K562 (cell line): ENCODE measurements around the gene KCNK7. TPM values are rescaled to one million over a fixed set of nuclear protein-coding genes. Genes with fewer than 3 reads are reported as not detected.

Experiments
- CBX1 ChIP-seq: sonication (generic); IDR thresholded peaks from 2 replicates; pipeline ENCODE4 v1.6.1; 2016; ENCODE audit warnings: antibody characterized with exemption, low read depth, mild to moderate bottlenecking
- HMG20B ChIP-seq: fragments of 250-450 bp; sonication (Bioruptor Pico); IDR thresholded peaks from 2 replicates; pipeline ENCODE4 v1.5.0; 2021; ENCODE audit warnings: mild to moderate bottlenecking
- HNRNPUL1 ChIP-seq: fragments of 200-400 bp; formaldehyde crosslinking; IDR thresholded peaks from 2 replicates; pipeline ENCODE4 v1.6.1; 2017; ENCODE audit warnings: low read length
- NFE2L1 ChIP-seq: fragments of 450-650 bp; IDR thresholded peaks from 2 replicates; pipeline ENCODE4 v1.6.1; 2016; ENCODE audit warnings: missing genetic modification characterization, low read depth, mild to moderate bottlenecking, missing compliant biosample characterization, moderate library complexity, borderline replicate concordance
- NR2C1 ChIP-seq, 2 experiments: fragments of 450-650 bp; IDR thresholded peaks; 2 replicates each; pipeline ENCODE4 v1.6.1; 2017; ENCODE audit warnings: mild to moderate bottlenecking in 2 of 2, antibody characterized with exemption in 1 of 2, inconsistent platforms in 1 of 2, missing compliant biosample characterization in 1 of 2, missing genetic modification characterization in 1 of 2
- RBFOX2 ChIP-seq: fragments of 200-400 bp; formaldehyde crosslinking; IDR thresholded peaks from 2 replicates; pipeline ENCODE4 v1.6.1; 2017; ENCODE audit warnings: low read depth, mild to moderate bottlenecking, low read length, moderate library complexity
- RBM15 ChIP-seq: fragments of 200-400 bp; formaldehyde crosslinking; IDR thresholded peaks from 2 replicates; pipeline ENCODE4 v1.6.1; 2018; ENCODE audit warnings: mild to moderate bottlenecking, low read length, moderate library complexity; ENCODE audit not compliant: insufficient read depth
- SMAD1 ChIP-seq: fragments of 150-350 bp; IDR thresholded peaks from 2 replicates; pipeline ENCODE4 v1.6.1; 2014; ENCODE audit warnings: low read length, low read depth; ENCODE audit not compliant: partially characterized antibody
- SOX6 ChIP-seq: fragments of 450-650 bp; IDR thresholded peaks from 2 replicates; pipeline ENCODE4 v1.6.1; 2014; ENCODE audit warnings: mild to moderate bottlenecking
- ZC3H8 ChIP-seq: fragments of 450-650 bp; IDR thresholded peaks from 2 replicates; pipeline ENCODE4 v1.6.1; 2017
- ZNF165 ChIP-seq: fragments of 250-450 bp; sonication (Bioruptor Pico); IDR thresholded peaks from 2 replicates; pipeline ENCODE4 v1.4.0; 2020; ENCODE audit warnings: borderline replicate concordance
- ZNF184 ChIP-seq: sonication (generic); formaldehyde crosslinking; IDR thresholded peaks from 2 replicates; pipeline ENCODE4 v1.5.0; 2020; ENCODE audit warnings: missing genetic modification reagents
- ZNF232 ChIP-seq: sonication (generic); formaldehyde crosslinking; IDR thresholded peaks from 2 replicates; pipeline ENCODE4 v1.8.0; 2022; ENCODE audit warnings: mild to moderate bottlenecking, missing genetic modification reagents
- ZNF253 ChIP-seq: fragments of 250-450 bp; sonication (Bioruptor Pico); conservative IDR thresholded peaks from 2 replicates; pipeline ENCODE4 v1.6.1; 2021; ENCODE audit warnings: mild to moderate bottlenecking
- polyA plus RNA-seq, 8 experiments: library from polyadenylated mRNA; depleted of rRNA in 4 of 8; stranded (reverse) in 5 of 8; unstranded in 3 of 8; fragments of >200 nt; fragmentation: Nextera tagmentation in 2 of 8; fragmentation: Illumina TruSeq in 1 of 8; extraction: Ambion mirVana in 2 of 8; extraction: Trizol in 1 of 8; gene quantifications; 2 replicates each; pipeline versions ENCODE4 v1.2.1 to v1.2.3, GENCODE V29; 2011 to 2014; ENCODE audit warnings: inconsistent platforms in 1 of 8, missing spikeins in 1 of 8
- total RNA-seq, 7 experiments: library from RNA; depleted of rRNA in 6 of 7; stranded (reverse); fragments of >200 nt in 6 of 7; fragmentation: Illumina TruSeq in 2 of 7; extraction: Trizol in 2 of 7; gene quantifications; 2 replicates each; pipeline versions ENCODE4 v1.2.1 to v1.2.3, GENCODE V29; 2011 to 2021; ENCODE audit warnings: low replicate concordance in 1 of 7
- TF ChIP-seq, protein P1 (sequence below): fragments of 450-650 bp; IDR thresholded peaks from 2 replicates; pipeline ENCODE4 v1.6.1; 2014; ENCODE audit warnings: low read depth, mild to moderate bottlenecking, moderate library complexity, borderline replicate concordance
- TF ChIP-seq, protein P2 (sequence below): fragments of 450-650 bp; IDR thresholded peaks from 2 replicates; pipeline ENCODE4 v1.6.1; 2017; ENCODE audit warnings: antibody characterized with exemption, mild to moderate bottlenecking
- TF ChIP-seq, protein P3 (sequence below): fragments of 450-650 bp; IDR thresholded peaks from 2 replicates; pipeline ENCODE4 v1.6.1; 2016; ENCODE audit warnings: borderline replicate concordance
- TF ChIP-seq, protein P4 (sequence below): fragments of 450-650 bp; formaldehyde crosslinking; IDR thresholded peaks from 2 replicates; pipeline ENCODE4 v1.4.0; 2020; ENCODE audit warnings: mild to moderate bottlenecking, moderate library complexity

KCNK7 gene
- total and polyA plus RNA-seq, 9 of the 15 experiments (the other 6 are each of a cell fraction or from before 2014, with no cell fraction given): 0.07 to 0.40 TPM; not detected in 7

DNA sequence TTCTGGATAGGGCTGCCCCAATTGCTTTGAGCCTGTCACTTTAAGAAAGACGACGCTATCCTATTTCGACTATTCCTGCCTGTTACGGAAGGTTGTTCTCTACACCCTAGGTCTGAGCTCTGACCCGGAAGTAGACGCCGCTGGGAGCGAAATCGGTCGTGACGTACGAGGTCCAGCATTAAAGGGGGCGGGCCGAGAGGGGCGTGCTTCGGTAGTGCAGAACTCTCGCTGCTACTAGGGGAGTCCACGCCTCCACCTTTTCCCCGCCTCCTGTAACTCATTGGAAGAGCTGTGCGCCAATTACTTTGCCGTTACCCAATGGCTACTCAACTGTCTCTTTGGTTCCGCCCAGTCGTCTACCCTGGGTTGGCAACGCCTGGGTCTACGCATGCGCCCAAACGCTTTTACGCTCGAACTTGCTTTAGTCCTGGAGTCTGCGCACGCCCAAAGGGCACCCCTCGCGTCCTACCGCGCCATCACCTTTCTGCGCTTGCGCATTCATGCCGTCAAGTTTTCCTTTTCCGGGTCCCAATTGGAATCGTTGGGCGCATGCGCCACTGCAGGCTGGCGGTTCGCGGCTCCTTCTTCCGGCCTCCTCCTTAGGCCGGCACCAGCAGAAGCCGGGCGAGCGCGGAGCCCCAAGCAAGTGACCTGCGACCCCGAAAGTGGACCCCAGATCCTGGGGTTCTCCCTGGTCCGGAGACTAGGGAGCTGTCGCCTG lies 19.8 kb upstream of the KCNK7 start, which contains the start of gene PCNX3 (continued):
- TF ChIP-seq, protein P1, sequence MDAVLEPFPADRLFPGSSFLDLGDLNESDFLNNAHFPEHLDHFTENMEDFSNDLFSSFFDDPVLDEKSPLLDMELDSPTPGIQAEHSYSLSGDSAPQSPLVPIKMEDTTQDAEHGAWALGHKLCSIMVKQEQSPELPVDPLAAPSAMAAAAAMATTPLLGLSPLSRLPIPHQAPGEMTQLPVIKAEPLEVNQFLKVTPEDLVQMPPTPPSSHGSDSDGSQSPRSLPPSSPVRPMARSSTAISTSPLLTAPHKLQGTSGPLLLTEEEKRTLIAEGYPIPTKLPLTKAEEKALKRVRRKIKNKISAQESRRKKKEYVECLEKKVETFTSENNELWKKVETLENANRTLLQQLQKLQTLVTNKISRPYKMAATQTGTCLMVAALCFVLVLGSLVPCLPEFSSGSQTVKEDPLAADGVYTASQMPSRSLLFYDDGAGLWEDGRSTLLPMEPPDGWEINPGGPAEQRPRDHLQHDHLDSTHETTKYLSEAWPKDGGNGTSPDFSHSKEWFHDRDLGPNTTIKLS: peak; percentile 78; the same call in 1 of the 2 replicates
- peak; percentile 100 for TF ChIP-seq NR2C1 (IDR thresholded peaks at IDR 0.05)
- TF ChIP-seq NR2C1 (tag; IDR thresholded peaks at IDR 0.05): peak; percentile 100
- no peak for TF ChIP-seq ZNF184 (CRISPR knock-in tag)
- TF ChIP-seq, protein P2, sequence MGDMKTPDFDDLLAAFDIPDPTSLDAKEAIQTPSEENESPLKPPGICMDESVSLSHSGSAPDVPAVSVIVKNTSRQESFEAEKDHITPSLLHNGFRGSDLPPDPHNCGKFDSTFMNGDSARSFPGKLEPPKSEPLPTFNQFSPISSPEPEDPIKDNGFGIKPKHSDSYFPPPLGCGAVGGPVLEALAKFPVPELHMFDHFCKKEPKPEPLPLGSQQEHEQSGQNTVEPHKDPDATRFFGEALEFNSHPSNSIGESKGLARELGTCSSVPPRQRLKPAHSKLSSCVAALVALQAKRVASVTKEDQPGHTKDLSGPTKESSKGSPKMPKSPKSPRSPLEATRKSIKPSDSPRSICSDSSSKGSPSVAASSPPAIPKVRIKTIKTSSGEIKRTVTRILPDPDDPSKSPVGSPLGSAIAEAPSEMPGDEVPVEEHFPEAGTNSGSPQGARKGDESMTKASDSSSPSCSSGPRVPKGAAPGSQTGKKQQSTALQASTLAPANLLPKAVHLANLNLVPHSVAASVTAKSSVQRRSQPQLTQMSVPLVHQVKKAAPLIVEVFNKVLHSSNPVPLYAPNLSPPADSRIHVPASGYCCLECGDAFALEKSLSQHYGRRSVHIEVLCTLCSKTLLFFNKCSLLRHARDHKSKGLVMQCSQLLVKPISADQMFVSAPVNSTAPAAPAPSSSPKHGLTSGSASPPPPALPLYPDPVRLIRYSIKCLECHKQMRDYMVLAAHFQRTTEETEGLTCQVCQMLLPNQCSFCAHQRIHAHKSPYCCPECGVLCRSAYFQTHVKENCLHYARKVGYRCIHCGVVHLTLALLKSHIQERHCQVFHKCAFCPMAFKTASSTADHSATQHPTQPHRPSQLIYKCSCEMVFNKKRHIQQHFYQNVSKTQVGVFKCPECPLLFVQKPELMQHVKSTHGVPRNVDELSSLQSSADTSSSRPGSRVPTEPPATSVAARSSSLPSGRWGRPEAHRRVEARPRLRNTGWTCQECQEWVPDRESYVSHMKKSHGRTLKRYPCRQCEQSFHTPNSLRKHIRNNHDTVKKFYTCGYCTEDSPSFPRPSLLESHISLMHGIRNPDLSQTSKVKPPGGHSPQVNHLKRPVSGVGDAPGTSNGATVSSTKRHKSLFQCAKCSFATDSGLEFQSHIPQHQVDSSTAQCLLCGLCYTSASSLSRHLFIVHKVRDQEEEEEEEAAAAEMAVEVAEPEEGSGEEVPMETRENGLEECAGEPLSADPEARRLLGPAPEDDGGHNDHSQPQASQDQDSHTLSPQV: no peak
- TF ChIP-seq, protein P3, sequence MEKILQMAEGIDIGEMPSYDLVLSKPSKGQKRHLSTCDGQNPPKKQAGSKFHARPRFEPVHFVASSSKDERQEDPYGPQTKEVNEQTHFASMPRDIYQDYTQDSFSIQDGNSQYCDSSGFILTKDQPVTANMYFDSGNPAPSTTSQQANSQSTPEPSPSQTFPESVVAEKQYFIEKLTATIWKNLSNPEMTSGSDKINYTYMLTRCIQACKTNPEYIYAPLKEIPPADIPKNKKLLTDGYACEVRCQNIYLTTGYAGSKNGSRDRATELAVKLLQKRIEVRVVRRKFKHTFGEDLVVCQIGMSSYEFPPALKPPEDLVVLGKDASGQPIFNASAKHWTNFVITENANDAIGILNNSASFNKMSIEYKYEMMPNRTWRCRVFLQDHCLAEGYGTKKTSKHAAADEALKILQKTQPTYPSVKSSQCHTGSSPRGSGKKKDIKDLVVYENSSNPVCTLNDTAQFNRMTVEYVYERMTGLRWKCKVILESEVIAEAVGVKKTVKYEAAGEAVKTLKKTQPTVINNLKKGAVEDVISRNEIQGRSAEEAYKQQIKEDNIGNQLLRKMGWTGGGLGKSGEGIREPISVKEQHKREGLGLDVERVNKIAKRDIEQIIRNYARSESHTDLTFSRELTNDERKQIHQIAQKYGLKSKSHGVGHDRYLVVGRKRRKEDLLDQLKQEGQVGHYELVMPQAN: peak; percentile 80; the same call in 1 of the 2 replicates
- TF ChIP-seq, protein P4, sequence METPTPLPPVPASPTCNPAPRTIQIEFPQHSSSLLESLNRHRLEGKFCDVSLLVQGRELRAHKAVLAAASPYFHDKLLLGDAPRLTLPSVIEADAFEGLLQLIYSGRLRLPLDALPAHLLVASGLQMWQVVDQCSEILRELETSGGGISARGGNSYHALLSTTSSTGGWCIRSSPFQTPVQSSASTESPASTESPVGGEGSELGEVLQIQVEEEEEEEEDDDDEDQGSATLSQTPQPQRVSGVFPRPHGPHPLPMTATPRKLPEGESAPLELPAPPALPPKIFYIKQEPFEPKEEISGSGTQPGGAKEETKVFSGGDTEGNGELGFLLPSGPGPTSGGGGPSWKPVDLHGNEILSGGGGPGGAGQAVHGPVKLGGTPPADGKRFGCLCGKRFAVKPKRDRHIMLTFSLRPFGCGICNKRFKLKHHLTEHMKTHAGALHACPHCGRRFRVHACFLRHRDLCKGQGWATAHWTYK (CRISPR knock-in tag): peak; percentile 80; the same call in 1 of the 2 replicates
- TF ChIP-seq SOX6: no peak; the same call in 1 of the 2 replicates
- no peak for TF ChIP-seq ZNF232 (CRISPR knock-in tag)
- TF ChIP-seq ZNF165 (CRISPR knock-in tag): no peak
- TF ChIP-seq RBFOX2: peak; percentile 83
- no peak for TF ChIP-seq HNRNPUL1
- no peak for TF ChIP-seq ZC3H8
- TF ChIP-seq CBX1: no peak
- no peak for TF ChIP-seq SMAD1
- TF ChIP-seq RBM15: no peak
- TF ChIP-seq HMG20B (CRISPR knock-in tag): no peak
- no peak for TF ChIP-seq ZNF253 (CRISPR knock-in tag)
- TF ChIP-seq NFE2L1: no peak
